GM18520 (cell line): ENCODE measurements around the gene PPARA.

ENCODE experiments used
- ATAC-seq: cut with Tn5 transposase; IDR thresholded peaks from one replicate; pipeline ENCODE4 v1.9.1; 2021; ENCODE audit not compliant: unreplicated experiment

Gene PPARA

DNA sequence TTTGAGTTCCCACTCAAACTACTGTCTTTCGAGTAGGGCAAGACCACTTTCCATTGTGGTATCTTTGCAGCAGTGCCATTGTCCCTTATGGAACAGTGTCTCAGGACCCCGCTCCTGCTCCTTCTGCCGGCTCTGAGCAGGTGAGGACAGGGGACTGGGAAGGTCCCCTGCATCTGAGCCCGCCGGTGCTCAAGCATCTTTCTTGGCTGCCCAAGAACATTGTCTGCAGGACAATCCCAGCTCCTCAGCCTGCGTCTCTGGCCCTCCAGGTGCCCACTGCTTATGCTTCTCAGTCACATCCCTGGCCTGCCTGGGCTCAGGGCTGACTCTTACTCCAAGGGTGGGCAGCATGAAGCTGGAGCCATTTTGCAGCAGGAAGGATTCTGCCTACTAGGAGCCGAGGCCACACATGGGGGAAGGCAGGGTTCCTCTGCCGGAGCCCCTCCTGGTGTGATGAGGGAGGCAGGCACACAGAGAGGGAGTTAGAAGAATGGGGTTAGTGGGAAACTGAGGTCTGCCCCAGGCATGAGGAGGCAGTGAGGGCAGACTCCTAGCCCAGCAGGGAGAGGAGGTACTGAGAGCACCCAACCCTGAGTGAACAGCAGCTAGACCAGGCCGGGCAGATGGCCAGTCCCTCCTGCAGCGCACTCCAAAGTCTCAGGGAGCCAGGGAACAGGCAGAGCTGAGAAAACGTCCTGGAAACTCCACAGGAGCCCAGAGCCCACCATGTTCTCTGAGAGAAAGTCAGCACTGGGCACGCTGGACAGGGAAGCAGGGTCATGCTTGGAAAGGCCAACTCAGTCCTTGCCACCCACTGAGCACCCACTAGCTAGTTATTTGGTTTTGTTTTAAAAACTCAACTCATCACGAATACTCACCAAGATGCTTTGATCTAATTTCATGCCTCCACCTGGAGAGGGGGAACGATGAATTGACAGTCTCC lies 7.5 kb upstream of the PPARA start:
- ATAC-seq, result no peak

DNA sequence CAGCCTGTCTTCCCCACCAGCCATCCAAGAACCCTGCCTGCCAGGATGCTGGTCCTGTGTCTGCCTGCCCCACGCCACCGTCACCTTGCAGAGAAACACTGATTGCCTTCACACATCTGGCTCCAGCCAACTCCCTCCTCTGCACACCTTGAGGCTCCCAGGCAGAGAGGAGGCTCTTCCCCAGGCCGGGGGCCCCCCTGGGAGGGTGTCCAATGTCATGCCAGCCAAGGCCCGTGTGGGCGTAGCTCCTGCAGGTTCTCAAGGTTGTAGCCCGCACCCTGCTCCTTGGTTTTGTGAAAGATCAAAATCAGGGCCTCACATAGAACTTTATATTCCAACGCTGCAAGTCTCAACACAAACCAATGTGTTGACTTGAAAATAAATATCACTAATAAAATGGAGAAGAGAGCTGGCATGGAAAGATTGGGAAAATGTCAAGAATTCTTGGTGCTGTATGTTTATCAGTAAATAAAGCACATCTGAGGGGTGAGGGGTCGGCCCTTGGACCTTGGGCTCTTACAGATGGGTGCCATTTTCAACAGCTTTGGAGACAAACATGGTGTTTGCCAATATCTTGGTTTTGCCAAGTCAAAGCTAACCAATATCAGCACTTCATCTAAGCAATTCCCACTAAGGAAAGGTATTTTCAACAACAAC lies 6.7 kb upstream of the PPARA start:
- no peak for ATAC-seq

DNA sequence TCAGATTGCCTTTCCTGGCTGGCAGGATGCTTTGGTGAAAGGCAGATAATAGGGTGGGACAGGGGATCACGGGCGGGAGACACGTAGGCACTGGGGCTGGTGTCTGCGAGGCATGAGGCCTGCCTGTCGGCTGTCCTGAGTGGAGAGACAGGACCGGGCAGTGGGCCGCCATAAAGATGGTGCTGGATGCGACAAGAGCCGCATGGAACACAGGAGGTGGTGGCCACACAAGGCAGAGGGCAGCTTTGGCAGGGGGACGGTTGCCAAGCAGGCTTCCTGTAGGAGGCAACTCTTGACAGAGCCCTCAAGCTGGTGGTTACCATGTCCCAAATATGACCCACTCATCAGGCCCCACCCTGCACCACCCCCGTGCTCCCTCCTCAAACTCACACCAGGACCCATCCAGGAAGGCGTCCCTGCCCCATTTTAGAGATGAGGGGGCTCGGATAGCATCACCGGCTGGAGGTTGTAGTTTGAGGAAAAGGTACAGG lies 4.9 kb upstream of the PPARA start:
- ATAC-seq, result no peak

DNA sequence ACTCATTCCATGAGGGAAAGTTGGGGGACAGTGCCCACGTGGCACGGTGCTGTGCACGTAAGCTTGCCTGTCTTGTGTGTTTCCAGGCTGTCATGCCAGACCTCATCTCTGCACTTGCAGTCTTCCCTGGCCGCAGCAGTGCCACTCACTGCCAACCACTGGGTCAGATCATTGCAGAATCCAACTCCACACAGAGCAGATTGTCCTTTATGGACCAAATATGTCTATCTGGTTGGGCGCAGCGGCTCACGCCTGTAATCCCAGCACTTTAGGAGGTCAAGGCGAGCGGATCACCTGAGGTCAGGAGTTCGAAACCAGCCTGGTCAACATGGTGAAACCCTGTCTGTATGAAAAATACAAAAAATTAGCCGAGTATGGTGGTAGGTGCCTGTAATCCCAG lies 4.4 kb upstream of the PPARA start:
- no peak for ATAC-seq

DNA sequence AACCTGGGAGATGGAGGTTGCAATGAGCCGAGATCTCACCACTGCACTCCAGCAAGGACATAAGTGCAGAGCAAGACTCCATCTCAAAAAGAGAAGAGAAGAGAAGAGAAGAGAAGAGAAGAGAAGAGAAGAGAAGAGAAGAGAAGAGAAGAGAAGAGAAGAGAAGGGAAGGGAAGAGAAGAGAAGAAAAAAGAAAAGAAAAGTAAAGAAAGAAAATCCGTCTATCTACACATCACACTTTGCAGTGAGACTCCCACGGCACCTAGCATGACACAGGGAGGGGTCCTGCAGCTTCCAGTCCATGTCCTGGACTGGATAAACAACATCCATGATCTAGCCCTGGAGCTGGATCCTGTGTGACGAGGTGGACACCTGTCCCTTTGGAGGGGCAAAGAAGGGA lies 4.0 kb upstream of the PPARA start:
- ATAC-seq, result no peak

DNA sequence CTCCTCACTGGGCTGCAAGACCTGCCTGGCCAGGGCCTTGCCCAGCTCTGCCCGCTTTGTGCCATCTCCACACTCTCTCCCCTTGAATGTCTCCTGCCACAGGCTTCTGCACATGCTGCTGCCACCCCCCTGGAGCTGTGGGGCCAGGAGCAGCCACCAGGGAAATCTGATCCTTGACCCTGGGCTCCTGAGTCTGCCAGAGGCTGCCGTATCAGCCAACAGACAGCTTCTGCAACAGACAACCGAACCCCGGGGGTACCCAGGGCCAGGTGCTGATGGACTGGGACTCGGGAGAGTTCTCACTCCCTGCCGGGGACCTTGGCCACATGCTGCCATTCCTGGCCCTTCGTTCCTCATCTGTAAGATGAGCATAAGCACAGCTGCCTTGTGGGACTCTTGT lies 3.3 kb upstream of the PPARA start:
- ATAC-seq, result no peak

DNA sequence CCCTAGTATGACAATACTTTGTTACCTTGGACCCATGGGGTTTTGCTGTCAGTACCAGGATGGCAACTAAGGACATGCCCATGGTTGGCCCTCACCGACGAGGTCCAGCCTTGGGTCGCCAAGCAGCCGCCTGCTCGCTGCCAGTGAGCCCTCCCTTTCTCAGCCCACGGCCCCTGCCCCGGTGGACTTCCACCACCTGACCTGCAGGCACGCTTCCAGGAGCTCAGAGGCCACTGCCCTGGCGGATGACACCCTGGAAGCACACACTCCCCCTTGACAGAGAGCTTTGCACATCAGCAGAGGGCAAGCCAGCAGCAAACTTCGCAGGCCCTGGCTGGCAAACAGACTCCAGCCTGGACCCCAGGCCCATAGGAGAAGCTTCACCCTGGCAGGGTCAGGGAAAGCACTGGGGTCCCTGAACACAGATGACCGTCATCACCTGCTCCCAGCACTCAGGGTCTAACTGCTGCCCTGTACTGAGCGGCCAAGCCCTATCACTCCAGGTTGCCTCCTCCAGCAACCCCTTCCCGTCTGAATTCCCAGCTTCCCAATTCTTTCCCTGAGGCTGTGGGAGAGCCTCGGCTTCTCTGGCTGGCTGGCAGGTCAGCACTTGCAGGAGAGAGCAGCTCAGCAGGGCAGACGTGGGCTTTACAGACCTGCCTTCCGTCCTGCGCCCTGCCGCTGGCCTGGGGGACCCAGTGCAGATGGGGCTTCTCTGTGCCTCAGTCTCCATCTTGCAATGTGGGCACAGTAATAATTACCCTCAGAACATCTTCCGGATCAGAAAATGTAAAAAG lies 2.7 kb upstream of the PPARA start:
- ATAC-seq, result no peak

DNA sequence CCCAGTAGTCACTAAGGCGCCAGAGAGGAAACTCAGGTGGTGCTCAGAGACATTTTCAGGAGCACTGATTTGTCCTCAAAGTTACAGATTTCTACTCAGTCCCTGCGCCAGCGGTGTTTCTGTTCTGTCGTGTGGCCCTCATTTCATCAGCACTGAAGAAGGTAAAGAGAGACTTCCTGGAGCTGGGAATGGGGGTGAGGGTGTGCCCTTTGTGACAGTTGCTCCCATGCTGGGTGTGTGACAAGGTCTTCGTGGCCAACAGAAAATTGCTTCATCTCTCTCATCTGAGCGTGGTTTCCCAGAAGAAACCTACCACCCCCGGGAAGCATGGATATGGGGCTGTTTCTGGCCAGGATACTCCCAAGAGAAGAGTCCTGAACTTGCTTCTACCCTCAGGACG lies 2.0 kb upstream of the PPARA start:
- ATAC-seq, result no peak

DNA sequence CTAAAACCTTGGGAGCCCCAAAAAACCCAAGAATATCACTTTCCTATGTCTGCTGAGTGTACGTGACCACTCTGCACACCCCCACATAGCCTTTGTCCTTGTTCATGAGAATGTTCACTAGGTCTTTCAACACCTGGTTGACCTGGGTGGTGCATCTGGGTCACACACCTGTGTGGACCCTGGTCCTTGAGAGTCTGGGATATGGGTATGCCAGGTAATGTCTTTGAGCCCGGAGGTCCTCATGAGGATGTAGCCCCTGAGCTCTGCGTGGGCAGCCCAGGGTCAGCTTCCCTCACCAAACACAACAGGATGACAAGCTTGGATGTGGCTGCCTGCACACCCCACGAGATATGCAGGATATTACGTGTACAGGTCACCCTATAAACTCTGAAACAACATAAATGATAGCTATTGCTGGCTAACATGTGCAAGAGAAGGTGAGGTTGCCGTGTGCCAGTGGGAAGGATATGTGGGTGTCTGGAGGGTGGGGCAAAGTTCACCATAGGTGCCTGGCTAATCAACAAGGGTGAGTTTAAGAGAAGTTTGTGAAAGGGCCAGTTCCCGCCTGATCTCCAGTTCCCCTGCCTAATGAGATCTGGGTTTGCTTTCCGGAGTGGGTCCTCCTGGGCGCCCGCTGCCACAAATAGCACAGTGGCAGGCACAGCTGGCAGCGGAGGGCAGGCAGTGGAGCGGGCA lies 1.4 kb upstream of the PPARA start:
- ATAC-seq, result no peak

DNA sequence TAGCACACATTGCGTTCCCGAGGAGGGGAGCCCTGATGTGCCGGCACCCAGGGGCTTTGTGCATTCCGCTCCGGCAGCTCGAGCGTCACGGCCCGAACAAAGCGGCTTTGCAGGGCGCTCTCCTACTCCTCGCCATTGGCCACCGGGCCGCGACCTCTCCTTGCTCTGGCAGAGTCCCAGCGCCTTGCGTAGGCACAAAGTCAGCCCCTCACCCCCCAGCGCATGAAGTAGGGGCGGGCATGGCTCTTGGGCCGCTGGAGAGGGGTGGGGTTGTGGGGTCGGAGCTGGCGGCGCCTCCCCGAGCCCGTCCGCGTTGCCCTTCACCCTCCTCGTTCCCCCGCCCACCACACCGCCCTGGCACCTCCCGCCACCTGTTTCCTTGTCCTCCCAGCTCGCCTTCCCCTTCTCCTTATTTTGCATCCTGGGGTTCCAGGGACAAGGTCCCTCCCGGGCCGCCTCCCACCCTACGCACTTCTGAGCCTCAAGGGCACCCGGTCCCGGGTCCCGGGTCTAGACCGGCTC lies 753 bp upstream of the PPARA start:
- no peak for ATAC-seq

DNA sequence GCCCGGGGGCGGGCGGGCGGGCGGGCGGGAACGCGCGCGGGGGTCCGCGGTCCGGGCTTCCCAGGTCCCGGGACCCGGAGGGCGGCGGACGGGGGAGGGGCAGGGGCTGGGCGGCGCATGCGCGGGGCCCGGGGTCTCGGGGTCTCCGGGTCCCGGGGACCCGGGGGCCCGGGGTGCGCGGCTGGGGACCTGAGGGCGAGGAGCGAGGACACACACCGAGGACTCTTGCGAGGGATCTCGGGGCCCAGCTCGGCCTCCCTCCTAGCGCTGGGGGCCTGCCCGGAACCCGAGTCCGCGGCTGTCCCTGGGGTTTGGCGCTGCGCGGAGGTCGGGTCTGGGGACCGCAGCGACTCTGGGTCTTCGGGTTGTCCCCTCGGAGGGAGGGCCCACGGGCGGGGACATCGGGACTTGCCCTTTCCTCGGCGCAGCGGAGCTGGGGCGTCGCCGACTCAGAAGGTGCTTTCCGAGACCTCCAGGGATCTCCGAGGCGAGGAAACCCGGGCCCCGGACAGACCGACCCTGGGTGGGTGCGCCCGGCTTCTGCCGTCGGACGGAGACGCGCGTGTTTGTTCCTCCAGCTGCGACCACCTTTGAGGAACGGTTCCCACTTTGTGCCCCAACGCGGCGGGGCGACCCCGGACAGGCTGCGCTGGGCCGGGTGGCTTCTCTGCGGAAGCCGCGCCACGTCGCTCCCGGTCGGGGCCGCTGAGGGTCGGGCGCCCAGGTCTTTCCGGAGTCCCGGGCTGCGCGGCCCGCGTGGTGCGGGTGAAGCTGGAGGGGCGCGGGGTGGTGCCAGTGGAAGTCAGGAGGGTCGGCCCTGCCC lies 540 bp downstream of the PPARA start:
- ATAC-seq, result peak; percentile 15

DNA sequence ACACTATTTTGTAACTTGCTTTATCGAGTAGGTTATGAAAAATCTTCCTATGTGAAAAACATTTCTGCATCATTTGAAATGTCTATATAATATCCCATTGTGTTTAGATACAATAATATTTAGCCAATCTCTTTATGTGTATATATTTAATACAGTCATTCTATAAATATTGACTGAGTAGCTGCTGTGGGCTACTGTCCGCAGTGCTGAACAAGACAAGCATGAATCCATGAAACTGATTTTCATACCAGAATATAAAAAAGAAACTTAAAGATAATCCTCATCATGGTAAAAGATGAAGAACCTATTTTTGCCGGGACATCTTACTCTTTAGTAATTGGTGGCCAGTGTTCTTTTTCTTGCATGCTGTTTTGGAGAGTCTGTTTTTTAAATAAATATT lies 3.6 kb downstream of the PPARA start:
- ATAC-seq, result no peak

DNA sequence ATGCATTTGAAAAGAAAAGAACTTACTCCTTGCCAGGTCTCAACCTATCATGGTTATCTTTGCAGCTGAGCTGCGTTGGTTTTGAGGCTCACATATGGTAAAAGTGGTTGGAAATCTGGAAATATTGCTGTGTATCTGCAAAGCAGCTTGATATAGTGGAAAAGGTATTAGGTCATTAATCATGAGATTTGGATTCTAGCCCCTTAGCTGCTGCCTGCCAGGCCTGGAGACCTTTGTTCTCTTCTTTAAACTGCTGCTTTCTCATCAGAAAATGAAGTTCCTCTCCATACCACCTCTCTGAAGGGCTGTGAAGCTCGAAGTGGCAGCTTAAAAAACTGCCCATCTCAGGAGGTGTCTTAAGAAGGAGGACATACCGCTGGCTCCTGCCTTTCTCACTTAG lies 5.7 kb downstream of the PPARA start:
- ATAC-seq, result no peak

DNA sequence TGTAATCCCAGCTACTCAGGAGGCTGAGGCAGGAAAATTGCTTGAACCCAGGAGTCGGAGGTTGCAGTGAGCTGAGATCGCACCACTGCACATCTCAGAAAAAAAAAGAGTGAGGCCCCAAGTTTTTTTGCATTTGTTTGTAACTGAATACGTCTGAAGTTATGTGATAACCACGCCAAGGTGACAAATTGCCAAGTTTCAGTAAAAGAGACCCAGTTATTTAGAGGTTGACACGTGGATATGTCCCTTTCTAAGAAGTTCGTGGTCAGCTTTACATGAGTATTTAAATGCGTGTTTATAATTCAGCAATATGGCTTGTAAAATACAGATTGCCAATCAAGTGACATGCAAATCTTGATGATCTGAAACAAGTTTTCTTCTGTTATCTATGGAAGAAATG lies 8.0 kb downstream of the PPARA start:
- ATAC-seq, result no peak

DNA sequence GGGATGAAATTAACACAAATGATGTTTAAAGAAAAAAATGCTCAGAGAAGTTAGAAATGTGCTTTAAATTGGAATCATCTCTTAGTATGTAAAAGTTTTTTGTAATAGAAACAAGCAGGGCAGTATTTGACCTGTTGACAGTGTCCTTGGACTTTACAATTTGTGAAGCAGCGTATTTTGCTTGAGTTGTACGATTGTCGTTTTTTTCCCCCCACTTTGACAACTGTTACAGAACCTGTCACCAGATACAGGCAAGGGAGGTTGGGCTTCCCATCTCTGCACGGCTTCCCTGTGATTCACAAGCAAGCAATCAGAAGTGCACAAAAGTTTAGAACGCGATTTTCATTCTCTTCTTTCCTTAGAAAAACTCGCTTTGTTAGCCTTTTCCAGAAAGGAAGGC lies 8.9 kb downstream of the PPARA start:
- no peak for ATAC-seq

DNA sequence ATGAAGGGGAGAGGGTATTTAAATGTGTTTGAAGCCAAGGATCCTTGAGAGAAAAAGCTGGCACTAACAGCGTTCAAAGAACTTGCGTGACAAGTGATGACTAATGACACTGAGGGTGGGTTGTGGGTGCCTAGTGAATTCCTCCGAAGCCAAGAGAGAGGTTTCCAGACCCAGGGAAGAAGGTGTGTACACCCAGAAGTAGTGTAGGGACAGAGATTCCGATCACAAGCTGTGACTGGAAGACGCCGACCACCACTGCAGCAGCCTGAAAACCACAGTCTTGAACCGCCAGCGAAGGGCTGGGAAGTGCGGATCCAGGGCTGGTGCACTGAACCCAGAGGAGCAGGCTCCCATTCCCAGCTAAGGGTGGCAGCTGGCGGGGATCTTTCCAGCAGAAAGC lies 9.5 kb downstream of the PPARA start:
- ATAC-seq, result no peak

DNA sequence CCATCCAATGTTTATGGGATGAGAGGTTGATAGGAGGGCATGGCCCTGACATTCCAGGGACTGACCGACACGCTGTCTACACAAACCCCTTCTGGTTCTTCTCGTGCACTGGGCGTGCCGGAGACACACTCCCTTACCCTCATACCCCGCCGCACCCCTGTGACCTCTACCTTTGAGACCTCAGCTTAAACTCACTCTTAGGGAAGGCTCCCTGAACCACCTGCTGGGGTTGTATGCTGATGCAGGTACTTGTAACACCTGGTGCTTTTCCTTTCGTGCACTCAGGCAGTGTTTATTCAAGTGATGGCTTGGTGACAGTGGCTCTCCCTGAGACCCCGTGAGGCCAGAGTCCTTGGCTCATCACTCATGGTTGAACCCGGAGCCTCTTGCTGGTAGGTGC lies 12.0 kb downstream of the PPARA start:
- ATAC-seq, result no peak

DNA sequence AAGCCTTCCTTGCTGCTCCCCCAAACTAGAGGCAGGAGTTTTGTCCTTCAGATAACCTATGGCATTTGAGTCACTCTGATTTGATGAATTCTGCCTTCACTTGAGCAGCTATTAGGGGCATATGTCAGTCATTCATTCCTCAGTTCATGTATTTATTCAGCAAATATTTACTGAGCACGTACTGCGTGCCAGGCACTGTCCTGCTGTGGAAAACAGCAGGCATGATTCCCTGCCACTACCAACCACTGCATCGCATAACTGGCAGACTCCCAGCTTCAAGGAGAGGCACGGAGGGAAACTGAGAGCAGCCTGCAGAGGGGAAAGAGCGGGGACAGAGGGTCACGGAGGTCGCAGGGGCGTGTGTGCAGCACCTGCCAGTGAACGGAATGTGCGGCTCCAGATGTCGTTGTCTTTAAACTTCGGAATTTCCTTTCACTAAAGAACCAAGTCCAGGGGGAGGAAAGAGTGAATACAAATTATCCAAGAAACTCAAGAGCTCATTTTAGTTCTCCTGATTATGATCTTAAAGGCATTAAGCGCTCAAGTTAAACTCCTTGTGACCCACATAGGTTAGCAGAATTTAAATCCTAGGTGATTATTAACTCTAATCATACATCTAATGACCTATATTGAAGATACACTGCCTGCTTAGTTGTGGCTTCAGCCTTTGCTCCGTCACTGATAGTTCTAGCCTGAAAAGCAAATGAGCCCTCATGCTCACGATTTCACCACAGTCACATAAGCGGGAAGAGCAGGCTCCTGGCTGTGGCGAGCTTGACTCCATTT lies 12.6 kb downstream of the PPARA start:
- no peak for ATAC-seq

DNA sequence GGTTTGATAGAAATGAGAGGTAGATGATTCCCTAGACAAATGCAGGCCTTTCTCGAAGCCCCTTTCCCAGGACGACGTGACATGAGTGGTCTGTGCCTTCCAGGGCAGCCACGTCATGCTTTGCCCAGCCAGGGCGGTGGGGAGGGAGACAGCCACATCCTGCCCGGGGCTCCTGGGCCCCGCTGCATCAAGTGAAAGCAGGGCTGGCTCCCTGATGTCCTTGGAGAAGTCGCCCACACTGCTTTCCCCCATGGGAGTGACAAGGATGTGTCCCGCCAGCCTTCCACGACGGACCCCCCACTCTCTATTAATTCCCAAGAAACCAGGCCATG lies 13.2 kb downstream of the PPARA start:
- ATAC-seq, result no peak
